Measurements from ENCODE around the gene ITCH.

- no peak for TF ChIP-seq CTCF (IDR thresholded peaks at IDR 0.05; ENCODE audit: borderline replicate concordance, extremely low read depth, low read length, poor library complexity, severe bottlenecking)
- no peak for TF ChIP-seq EZH2 (IDR thresholded peaks at IDR 0.05; ENCODE audit: borderline replicate concordance, low read depth, low read length, severe bottlenecking)
Measured at GRCh38 chr20:34420146-34420545, 57.1 kb downstream of the ITCH start.
